Measurements from ENCODE around the gene IFT57. TPM values are rescaled to one million over a fixed set of nuclear protein-coding genes. Genes with fewer than 3 reads are reported as not detected.
"Not testable (repeated sequence)": the region's sequence is repeated elsewhere in the genome, so short reads cannot be mapped to it uniquely, and the experiment has no call there.

The IFT57 gene
- total and polyA plus RNA-seq, 2 of the 8 experiments (the other 6 are each of a cell fraction or from before 2014, with no cell fraction given) = 15.1 to 27.8 TPM

- H3K79me1 ChIP-seq (ENCODE audit: low read depth, low read length); H3K4me3 ChIP-seq (ENCODE audit: extremely low read depth in 1 of 4, insufficient read depth in 2 of 4, low read depth in 3 of 4, low read length in 4 of 4); H3K4ac ChIP-seq (replicated peaks; ENCODE audit: insufficient read length, low read depth, low read length); H3K27ac ChIP-seq (ENCODE audit: low read depth, low read length); H3K14ac ChIP-seq (ENCODE audit: insufficient read length); H2BK120ac ChIP-seq (replicated peaks; ENCODE audit: low read depth, low read length); H2BK5ac ChIP-seq (ENCODE audit: low read depth, low read length); H4K20me1 ChIP-seq (replicated peaks in 1 of 2; ENCODE audit: control insufficient read depth in 1 of 2, insufficient read depth in 2 of 2, low read length in 2 of 2); H3K9me3 ChIP-seq (ENCODE audit: insufficient read depth in 2 of 2, low read depth in 1 of 2, low read length in 1 of 2); H2AFZ ChIP-seq (ENCODE audit: low read length); H2AK5ac ChIP-seq (ENCODE audit: low read depth, low read length); H3K23ac ChIP-seq (ENCODE audit: insufficient read length); FAIRE-seq; H4K5ac ChIP-seq (ENCODE audit: insufficient read length, low read depth, low read length); H2BK12ac ChIP-seq (ENCODE audit: low read depth, low read length); H2BK20ac ChIP-seq (ENCODE audit: low read length); H4K8ac ChIP-seq (ENCODE audit: extremely low read depth, insufficient read depth, low read length); H3K18ac ChIP-seq (ENCODE audit: extremely low read depth, low read length); DNase-seq (ENCODE audit: low read depth in 1 of 2, low spot score in 2 of 2); H3K56ac ChIP-seq (replicated peaks; ENCODE audit: insufficient read length, low read depth, low read length); H3K27me3 ChIP-seq (replicated peaks in 1 of 4; ENCODE audit: control insufficient read depth in 3 of 4, extremely low read depth in 1 of 4, insufficient read depth in 3 of 4, low read length in 3 of 4); H3K36me3 ChIP-seq (ENCODE audit: control insufficient read depth in 2 of 4, insufficient read depth in 4 of 4, low read length in 3 of 4); H3K23me2 ChIP-seq (ENCODE audit: low read depth, low read length); H3K4me2 ChIP-seq (ENCODE audit: insufficient read depth in 1 of 2, low read depth in 2 of 2, low read length in 2 of 2); H2BK15ac ChIP-seq (ENCODE audit: low read length); POLR2A ChIA-PET (ENCODE audit: partially characterized antibody); H4K91ac ChIP-seq (replicated peaks; ENCODE audit: insufficient read length, low read length); H3K9ac ChIP-seq (replicated peaks in 1 of 4; ENCODE audit: extremely low read depth in 1 of 4, low read depth in 3 of 4, low read length in 3 of 4); H3K79me2 ChIP-seq (ENCODE audit: control insufficient read depth in 1 of 2, insufficient read depth in 2 of 2, low read length in 2 of 2); H3K4me1 ChIP-seq (replicated peaks in 1 of 4; ENCODE audit: control insufficient read depth in 3 of 4, insufficient read depth in 4 of 4, low read length in 3 of 4): not testable (repeated sequence)
- CTCF ChIA-PET (ENCODE audit: partially characterized antibody) = interaction anchor here (0.8 to 1.5 kb wide), 5 partner anchors 8 to 322 kb away, joined by 3 read pairs; no protein-coding TSS in a partner anchor
- 82% methylated on average over 4 of the region's 4 CpGs; no CpG with 5 or more reads in 1 of the 2 experiments for WGBS, 2 experiments (ENCODE audit: extremely low coverage in 1 of 2, insufficient coverage in 1 of 2, insufficient read length in 1 of 2, insufficient replicate concordance in 2 of 2, low coverage in 1 of 2, low lambda C conversion rate in 2 of 2, missing lambda C conversion rate in 1 of 2)
Observed at GRCh38 chr3:108155642-108156041, 66.6 kb downstream of the IFT57 start.
